Hepatic stellate cell (primary cell): ENCODE results near the gene VWA8.
A peak's percentile ranks its signal among the peaks of the same experiment; 100 is the strongest.

Experiments
- DNase-seq: peaks from one replicate; pipeline ENCODE4 v3.0.0; 2011; ENCODE audit warnings: low spot score

Gene VWA8

GRCh38 chr13:41614671-41615527 lies 346.0 kb downstream of the VWA8 start:
- no peak for DNase-seq

- DNase-seq = peak; percentile 35
Observed at GRCh38 chr13:41613984-41614661, 346.8 kb downstream of the VWA8 start.

GRCh38 chr13:41613471-41613870 lies 347.4 kb downstream of the VWA8 start:
- no peak for DNase-seq

- no peak for DNase-seq
Observed at GRCh38 chr13:41611385-41611784, 349.5 kb downstream of the VWA8 start.

- DNase-seq = no peak
Observed at GRCh38 chr13:41610404-41610803, 350.5 kb downstream of the VWA8 start.

- no peak for DNase-seq
Observed at GRCh38 chr13:41609828-41610227, 351.1 kb downstream of the VWA8 start.

- DNase-seq = no peak
Observed at GRCh38 chr13:41608839-41609177, 352.1 kb downstream of the VWA8 start.

GRCh38 chr13:41608111-41608838 lies 352.6 kb downstream of the VWA8 start:
- no peak for DNase-seq

- no peak for DNase-seq
Observed at GRCh38 chr13:41606646-41607045, 354.3 kb downstream of the VWA8 start.

GRCh38 chr13:41605319-41606285 lies 355.3 kb downstream of the VWA8 start:
- DNase-seq = no peak

- DNase-seq = no peak
Observed at GRCh38 chr13:41603917-41604316, 357.0 kb downstream of the VWA8 start.

- no peak for DNase-seq
Observed at GRCh38 chr13:41601718-41602445, 359.0 kb downstream of the VWA8 start.

GRCh38 chr13:41599619-41600018 lies 361.3 kb downstream of the VWA8 start:
- DNase-seq = no peak

- no peak for DNase-seq
Observed at GRCh38 chr13:41597348-41598041, 363.4 kb downstream of the VWA8 start.

- no peak for DNase-seq
Observed at GRCh38 chr13:41596190-41596589, 364.7 kb downstream of the VWA8 start.

GRCh38 chr13:41595298-41595697 lies 365.6 kb downstream of the VWA8 start:
- no peak for DNase-seq

GRCh38 chr13:41590643-41591042 lies 370.3 kb downstream of the VWA8 start:
- DNase-seq = no peak

- no peak for DNase-seq
Observed at GRCh38 chr13:41590122-41590521, 370.8 kb downstream of the VWA8 start.

- no peak for DNase-seq
Observed at GRCh38 chr13:41589434-41589833, 371.5 kb downstream of the VWA8 start.

- peak; percentile 57 for DNase-seq
Observed at GRCh38 chr13:41588899-41589298, 372.0 kb downstream of the VWA8 start.
